AG09309 (cell line): ENCODE measurements around the gene EFEMP2.

Source experiments
- DNase-seq: peaks from one replicate; pipeline ENCODE4 v3.0.0-alpha.2; 2010; ENCODE audit warnings: low read depth
- H3K4me3 ChIP-seq: 2 replicates; pipeline ENCODE4 v1.5.1; 2011; ENCODE audit warnings: mild to moderate bottlenecking, low read depth, low read length, moderate library complexity; ENCODE audit not compliant: control insufficient read depth
- TF ChIP-seq, protein P1 (sequence below): IDR thresholded peaks from 2 replicates; pipeline ENCODE4 v1.5.1; 2011; ENCODE audit warnings: mild to moderate bottlenecking, low read depth, low read length, inconsistent platforms; ENCODE audit not compliant: insufficient read depth, control insufficient read depth; ENCODE audit errors: missing control alignments

Gene EFEMP2

DNA sequence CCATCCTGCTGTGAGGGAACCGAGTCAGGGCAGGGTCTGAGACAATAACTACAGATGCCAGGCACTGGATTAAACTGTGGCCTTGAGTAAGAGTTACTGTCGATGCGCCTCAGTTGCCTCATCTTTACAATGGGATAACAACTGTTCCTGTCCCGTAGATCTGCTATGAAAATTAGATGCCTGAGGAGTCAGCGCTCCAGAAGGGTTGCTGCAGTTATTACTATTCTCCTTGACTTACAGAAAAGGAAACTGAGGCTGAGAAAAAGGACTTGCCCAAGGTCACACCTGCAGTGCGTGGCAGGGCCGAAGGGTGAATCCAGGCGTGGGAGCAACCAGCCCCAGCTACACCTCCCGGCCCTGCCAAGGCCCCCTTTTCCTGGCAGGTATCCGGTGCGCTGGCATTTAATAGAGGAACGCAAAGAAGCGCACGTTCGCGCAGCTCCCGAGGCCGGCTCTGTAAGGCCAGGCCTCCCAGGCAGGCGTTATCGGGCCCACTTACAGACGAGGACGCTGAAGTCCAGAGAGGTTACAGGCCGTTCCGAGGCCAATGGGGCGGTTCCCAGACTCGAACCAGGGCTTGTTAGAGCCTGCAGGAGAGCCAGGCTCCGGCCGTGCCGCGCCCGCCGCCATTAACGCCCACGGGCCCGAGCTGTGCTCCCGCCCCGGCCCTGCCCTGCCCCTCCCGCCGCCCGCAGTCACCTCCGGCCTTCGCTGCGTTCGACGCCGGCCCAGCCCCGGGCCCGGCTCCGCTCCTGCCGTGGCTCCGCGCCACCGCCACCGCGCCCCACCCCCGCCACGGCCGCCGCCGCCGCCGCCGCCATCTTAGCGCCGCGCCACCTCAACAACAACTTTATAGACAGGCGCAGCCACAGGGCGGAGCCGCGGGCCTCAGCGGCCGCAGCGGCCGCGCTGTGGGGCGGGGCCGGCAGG, 45.9 kb upstream of the EFEMP2 start, which contains the start of gene C11orf68:
TSS of gene C11orf68 (minus strand) at position 852 of the 930 bp plus-strand sequence. CDS start at position 821, 31 bp downstream.
- peak within 1 kb of the TSS; percentile 98 for H3K4me3 ChIP-seq
- DNase-seq: no peak
- TF ChIP-seq, protein P1, sequence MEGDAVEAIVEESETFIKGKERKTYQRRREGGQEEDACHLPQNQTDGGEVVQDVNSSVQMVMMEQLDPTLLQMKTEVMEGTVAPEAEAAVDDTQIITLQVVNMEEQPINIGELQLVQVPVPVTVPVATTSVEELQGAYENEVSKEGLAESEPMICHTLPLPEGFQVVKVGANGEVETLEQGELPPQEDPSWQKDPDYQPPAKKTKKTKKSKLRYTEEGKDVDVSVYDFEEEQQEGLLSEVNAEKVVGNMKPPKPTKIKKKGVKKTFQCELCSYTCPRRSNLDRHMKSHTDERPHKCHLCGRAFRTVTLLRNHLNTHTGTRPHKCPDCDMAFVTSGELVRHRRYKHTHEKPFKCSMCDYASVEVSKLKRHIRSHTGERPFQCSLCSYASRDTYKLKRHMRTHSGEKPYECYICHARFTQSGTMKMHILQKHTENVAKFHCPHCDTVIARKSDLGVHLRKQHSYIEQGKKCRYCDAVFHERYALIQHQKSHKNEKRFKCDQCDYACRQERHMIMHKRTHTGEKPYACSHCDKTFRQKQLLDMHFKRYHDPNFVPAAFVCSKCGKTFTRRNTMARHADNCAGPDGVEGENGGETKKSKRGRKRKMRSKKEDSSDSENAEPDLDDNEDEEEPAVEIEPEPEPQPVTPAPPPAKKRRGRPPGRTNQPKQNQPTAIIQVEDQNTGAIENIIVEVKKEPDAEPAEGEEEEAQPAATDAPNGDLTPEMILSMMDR: no peak

GRCh38 chr11:65917434-65918210, 45.0 kb upstream of the EFEMP2 start:
- no peak for DNase-seq
- TF ChIP-seq, protein P1: no peak
- H3K4me3 ChIP-seq: peak overlapping the region; percentile 75

DNA sequence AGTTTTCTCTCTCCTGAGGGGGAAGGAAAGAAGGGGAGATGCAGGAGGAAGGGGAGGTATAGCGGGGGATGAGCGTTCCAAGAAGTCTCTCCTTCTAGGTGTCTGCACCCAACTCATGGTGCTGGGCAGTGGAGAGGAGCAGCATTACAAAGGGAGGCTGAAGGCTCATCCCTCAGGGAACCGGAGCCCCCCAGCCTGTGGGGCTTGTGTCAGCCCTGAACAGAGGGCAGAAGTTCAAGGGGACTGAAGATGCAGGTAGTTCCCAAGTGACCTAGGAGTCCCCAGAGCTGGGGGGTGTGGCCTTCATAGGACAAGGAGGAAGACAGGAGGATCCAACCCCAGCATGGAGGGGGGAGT, 44.5 kb upstream of the EFEMP2 start:
- DNase-seq: no peak
- TF ChIP-seq, protein P1: no peak
- H3K4me3 ChIP-seq: peak overlapping the region; percentile 75

DNA sequence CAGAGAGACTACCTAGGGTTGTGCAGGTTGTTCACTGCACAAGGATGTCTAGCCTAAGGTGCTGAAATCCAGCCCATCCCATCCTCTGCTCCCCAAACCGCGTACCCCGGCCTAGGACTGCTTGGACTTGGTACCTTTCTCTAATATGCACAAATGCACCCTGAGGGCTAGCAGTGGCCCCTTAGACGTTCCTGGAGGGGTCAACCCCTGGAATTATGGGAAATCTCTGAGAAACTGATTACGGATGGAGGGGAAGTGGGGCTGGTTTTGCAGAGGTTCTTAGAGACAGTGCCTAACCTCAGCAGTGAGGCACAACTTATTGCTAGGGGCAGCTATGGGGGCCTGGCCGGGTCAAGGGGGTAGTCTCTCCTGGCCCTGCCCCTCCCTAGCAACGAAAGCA, 43.8 kb upstream of the EFEMP2 start:
- DNase-seq: no peak
- peak overlapping the region; percentile 75 for H3K4me3 ChIP-seq
- TF ChIP-seq, protein P1: no peak

DNA sequence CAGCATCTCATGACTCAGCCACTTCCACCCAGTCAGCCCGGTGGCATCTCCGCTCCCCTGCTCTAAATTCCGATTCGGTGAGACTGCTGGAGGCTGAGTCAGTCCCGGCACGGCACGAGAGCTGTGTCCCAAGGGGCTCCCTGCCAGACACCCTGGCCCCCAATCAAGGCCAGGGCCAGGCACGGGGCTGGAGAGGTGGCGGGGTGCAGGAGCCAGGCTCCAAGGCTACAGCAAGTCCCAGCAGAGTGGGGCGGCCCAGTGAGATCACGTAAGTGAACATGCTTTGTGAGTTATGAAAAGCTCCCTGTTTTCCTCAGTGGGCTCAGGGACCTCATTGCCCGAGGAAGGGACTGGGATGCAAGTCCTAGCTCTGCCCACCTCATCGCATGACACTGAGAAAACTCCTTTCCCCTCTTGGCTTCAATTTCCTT, 43.2 kb upstream of the EFEMP2 start:
- peak; percentile 90 for DNase-seq
- peak overlapping the region; percentile 13 for H3K4me3 ChIP-seq
- TF ChIP-seq, protein P1: no peak

- TF ChIP-seq, protein P1: no peak
- no peak overlapping the region for H3K4me3 ChIP-seq
- DNase-seq: no peak
These were observed 42.7 kb upstream of the EFEMP2 start for GRCh38 chr11:65915101-65915820.
